CD4-positive, alpha-beta T cell treated with Interleukin-4 for 4 hours (primary cell): ENCODE results near the gene KARS1.

ENCODE experiments used
- DNase-seq: peaks from one replicate; pipeline ENCODE4 v3.0.0-alpha.2; 2020

KARS1 gene

DNA sequence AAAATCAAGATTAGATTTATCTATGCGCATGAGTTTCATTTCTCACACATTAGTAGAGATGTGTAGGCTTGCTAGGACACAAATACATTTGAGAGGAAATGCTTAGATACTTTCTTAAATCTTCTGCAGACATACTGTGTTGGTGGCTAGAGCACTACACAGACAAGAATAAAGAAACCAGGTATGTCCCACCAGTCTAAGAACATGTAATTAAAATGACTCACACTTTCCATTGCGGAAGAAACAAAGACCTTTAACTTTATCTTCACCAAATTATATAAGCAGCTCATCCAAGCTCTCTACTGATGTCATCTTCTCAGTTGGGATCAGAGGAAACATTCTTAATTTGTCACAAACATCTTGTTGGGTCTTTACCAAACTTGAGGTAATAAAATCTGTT lies 68.7 kb downstream of the KARS1 start:
- no peak for DNase-seq

DNA sequence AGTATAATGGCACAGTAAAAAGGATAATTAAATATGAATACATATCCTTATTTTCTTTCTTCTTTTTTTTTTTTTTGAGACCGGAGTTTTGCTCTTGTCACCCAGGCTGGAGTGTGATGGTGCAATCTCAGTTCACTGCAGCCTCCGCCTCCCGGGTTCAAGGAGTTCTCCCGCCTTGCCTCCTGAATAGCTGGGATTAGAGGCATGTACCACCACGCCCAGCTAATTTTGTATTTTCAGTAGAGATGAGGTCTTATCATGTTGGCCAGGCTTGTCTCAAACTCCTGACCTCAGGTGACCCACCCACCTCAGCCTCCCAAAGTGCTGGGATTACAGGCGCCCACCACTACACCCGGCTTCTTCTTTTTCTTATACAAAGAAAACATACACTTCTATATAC lies 69.3 kb downstream of the KARS1 start:
- DNase-seq, result no peak
